Colon (tissue), 2 donors: ENCODE data around the gene POLR2H.

Source experiments
- FAIRE-seq: peaks from 2 replicates; lab custom pipeline; 2012; peaks lifted over from hg19 to GRCh38; lab: Jason Lieb, UNC
- donor health status: control.
- donor health status: control.

The POLR2H gene

DNA sequence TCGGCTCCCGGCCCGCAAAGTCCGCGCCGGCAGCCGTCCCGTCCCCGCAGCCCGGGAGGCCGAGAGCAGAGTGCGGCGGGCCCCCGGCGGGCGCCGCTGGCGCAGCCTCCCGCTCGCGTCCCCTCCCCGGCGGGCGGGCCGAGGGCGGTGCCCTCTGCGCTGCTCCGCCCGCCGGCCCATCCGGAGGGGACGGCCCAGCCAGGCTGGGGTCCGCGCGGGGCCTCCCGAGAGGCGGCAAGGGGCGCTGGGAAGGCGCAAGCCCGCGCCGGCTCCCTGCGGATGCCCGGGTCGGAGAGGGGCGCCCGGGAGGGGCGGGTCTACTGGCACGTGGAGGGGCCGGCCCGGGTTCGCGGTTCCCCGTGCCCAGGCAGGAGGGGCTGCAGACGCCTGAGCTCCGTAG, at the start of gene POLR2H, which contains the start of gene CLCN2:
Gene POLR2H, plus strand, starts transcription at position 179 of the 400 bp plus-strand sequence. CDS start 1,783 bp downstream, outside the sequence.
Gene CLCN2, minus strand, starts transcription at position 74 of the 400 bp plus-strand sequence. CDS start 126 bp downstream, outside the sequence.
- FAIRE-seq, result no peak

DNA sequence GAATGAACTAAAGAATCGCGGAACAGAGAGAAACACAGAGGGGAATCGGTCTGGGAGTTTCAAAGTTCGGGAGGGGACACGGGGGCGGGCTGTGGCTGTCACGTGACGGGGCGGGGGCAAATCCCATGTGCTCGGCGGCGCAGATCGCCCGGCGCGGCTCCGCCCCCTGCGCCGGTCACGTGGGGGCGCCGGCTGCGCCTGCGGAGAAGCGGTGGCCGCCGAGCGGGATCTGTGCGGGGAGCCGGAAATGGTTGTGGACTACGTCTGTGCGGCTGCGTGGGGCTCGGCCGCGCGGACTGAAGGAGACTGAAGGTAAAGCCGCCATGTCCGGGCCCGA, 47.2 kb upstream of the POLR2H start, which contains the start of gene EIF4G1:
Gene EIF4G1, plus strand, starts transcription at position 244 of the 337 bp plus-strand sequence. CDS start 1,191 bp downstream, outside the sequence.
- FAIRE-seq, result no peak

- FAIRE-seq, result no peak
Measured at GRCh38 chr3:184314700-184315542, 46.6 kb upstream of the POLR2H start.

- FAIRE-seq, result no peak
Measured at GRCh38 chr3:184315543-184315867, 46.0 kb upstream of the POLR2H start.

DNA sequence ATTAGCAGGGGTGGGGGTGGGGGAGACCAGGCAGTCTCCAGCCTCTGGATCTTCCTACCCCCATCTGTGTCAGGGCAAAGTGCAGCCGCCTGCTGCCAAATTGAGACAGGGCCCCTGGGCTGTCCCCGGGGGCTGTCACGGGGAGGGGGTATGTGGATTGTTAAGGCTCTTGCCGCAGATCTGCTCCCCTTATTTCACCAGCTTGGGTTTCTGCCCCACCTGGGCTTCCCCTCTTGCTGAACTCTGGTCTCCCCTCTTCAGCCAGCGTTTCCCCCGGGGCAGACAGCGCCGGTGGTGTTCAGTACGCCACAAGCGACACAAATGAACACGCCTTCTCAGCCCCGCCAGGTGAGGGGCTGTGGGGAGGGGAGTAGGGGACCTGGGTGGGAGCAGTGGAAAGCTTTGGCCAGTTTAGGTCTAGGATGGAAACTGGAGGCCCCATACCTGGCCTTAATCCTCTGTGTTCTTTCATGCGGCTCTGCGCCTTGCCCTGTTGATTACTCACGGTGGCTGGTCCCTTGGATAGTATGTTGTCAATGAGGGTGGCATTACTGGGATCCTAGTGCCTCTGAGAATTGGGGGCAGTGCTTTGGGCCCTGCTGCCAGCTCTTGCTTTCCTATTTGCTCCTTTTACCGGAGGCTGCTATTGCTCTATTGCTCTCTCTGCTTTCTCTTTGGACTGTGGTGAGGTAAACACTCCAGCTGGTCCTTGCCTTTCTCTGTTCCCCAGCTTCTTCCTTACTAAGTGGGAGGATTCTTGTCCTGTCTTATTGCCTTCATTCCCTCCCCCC, 45.4 kb upstream of the POLR2H start:
- no peak for FAIRE-seq

DNA sequence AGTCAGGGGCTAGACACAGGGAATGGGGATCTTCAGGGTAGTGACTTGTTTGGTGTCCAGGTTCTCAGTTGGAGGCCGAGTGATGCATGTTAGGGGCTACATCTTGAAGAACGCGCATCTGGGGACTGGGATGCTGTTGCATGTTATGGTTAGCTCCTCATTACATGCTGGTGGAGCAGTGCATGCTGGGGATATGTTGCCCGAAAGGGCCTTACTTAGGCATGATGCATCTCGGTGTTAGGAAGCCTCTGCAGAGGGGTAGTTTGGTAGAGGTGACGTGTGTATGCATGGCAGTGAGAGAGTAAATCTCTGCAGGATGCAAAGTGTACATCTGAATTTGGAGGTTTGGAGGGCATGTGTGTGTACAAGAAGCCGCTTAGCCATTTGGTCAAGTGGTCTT, 44.7 kb upstream of the POLR2H start:
- FAIRE-seq, result no peak

DNA sequence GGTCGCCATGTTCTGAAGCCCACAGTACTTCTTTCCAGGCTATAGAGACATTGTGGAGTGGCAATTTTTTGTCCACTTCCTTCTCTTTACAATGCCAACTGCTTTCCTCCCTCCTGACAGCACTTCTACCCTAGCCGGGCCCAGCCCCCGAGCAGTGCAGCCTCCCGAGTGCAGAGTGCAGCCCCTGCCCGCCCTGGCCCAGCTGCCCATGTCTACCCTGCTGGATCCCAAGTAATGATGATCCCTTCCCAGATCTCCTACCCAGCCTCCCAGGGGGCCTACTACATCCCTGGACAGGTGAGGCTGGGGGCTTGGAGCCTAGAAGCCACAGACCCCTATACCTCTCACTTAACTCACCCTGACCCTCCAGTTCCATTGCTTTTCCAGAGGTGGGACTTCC, 44.3 kb upstream of the POLR2H start:
- FAIRE-seq, result no peak

DNA sequence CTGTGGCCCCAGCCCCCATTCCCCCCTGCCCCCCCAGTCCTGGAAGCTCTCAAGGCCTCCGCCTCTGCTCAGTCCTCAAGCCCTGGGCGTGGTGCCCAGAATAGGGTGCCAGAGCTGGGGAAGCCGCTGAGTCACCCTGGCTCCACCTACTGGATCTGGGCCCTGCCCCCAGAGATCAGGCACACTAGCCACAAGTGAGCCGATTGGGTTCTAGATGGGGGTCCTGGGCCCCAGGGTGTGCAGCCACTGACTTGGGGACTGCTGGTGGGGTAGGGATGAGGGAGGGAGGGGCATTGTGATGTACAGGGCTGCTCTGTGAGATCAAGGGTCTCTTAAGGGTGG, 41.4 kb upstream of the POLR2H start:
- no peak for FAIRE-seq

GRCh38 chr3:184321666-184322065, 39.8 kb upstream of the POLR2H start:
- FAIRE-seq, result no peak

DNA sequence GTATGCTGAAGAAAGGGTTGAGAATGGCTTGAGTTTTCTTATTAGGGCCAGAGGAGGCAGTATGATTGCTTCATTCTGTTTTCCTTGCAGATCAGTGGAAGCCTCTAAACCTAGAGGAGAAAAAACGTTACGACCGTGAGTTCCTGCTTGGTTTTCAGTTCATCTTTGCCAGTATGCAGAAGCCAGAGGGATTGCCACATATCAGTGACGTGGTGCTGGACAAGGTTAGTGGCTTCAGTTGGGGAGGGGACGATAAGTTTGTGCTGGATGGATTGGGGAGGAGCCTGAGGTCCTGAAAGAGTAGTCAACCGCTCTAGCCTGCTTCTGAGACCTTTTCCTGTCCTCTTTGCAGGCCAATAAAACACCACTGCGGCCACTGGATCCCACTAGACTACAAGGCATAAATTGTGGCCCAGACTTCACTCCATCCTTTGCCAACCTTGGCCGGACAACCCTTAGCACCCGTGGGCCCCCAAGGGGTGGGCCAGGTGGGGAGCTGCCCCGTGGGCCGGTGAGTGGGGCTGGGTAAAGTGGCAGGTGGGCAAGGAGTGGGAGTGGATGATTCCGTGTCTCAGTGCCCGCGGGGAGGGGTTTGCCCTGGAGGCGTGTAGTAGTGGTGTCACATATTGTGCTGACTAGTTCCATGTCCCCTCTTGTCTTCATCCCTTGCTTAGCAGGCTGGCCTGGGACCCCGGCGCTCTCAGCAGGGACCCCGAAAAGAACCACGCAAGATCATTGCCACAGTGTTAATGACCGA, 38.6 kb upstream of the POLR2H start:
- FAIRE-seq, result no peak

DNA sequence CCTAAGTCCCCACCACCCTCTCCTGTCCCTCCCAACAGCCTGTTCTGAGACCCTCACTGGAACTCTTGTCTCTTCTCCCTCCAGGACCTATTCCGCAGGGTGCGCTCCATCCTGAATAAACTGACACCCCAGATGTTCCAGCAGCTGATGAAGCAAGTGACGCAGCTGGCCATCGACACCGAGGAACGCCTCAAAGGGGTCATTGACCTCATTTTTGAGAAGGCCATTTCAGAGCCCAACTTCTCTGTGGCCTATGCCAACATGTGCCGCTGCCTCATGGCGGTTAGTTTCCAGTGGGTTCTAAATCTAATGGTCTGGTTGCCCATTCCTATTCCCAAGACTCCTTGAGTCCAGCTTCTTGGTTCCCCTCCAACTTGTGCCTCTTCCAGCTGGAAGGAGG, 37.8 kb upstream of the POLR2H start:
- no peak for FAIRE-seq

GRCh38 chr3:184325269-184325668, 36.2 kb upstream of the POLR2H start:
- FAIRE-seq, result no peak

- FAIRE-seq, result no peak
Measured at GRCh38 chr3:184325715-184326369, 35.7 kb upstream of the POLR2H start.

DNA sequence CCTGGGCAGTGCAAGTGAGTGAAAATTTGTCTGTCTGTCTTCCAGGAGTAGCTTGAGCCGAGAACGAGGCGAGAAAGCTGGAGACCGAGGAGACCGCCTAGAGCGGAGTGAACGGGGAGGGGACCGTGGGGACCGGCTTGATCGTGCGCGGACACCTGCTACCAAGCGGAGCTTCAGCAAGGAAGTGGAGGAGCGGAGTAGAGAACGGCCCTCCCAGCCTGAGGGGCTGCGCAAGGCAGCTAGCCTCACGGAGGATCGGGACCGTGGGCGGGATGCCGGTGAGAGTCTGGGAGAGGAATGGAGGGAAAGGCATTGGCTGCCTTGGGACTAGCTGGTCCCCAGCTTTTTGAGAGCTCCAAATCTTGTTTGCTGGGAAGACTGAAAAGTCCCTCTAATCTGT, 34.3 kb upstream of the POLR2H start:
- no peak for FAIRE-seq

DNA sequence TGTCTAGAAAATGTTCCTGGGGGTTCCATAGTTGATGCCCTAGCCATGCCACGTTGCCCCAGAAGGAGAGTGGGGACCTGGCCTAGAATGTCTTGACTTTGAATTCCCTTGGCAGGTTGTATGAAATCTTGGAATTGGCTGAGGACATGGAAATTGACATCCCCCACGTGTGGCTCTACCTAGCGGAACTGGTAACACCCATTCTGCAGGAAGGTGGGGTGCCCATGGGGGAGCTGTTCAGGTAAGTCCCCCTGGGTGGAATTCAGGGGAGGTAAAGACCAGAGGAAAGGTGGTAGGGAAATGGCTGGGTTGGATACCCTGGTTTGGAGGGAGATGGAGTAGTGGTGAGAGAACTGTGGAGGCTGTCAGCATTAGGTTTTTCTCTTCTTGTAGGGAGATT, 33.0 kb upstream of the POLR2H start:
- no peak for FAIRE-seq

DNA sequence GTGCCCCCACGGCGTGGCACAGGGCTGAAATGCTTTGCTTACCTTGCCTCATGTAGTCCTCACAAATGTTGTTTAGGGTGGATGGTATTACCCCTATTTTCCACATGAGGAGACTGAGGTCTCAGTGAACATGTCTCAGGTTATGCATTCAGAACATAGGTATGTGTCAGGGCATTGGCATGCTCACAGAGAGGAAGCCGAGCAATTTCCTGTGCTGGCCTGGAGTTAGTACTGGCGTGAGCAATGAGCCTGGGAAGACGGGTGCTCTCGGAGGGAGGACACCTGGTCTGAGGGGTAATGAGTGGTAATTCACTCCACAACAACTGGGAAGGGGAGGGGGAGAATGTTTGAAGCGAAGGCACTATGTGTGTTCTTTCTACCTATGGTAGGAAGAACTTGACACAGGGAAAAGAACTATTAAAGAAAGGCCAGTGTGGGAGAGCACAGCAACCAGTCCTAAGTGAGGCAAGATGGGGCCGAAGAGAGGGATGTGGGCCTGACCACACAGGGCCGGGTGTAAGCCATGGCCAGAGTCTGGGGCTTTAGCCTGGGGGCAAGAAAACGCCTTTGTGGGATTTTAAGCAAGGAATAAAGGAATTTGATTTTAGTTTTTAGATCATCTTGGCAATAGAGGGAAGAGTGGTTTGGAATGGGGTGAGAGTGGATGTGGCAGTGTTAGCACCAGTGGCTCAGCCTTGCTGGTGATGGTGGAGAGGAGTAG, 29.0 kb upstream of the POLR2H start:
- FAIRE-seq, result no peak

DNA sequence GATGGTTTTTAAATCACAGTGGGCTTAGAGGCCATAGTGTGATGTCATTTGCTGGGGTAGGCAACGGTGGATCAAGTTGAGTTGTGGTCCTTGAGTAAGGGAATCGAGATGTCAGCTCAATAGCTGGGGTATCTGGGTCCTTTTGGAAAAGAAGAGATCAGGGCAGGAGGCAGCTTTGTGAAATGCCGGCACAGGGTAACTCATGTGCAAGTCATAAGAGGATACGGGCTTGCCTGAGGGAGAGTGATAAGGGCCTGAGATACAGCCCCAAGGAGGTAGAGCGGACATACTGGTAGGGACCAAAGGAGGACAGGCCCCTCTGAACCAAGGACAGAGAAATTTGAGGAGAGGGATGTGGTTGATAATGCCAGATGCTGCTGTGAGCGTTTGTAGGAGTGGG, 28.3 kb upstream of the POLR2H start:
- FAIRE-seq, result no peak

DNA sequence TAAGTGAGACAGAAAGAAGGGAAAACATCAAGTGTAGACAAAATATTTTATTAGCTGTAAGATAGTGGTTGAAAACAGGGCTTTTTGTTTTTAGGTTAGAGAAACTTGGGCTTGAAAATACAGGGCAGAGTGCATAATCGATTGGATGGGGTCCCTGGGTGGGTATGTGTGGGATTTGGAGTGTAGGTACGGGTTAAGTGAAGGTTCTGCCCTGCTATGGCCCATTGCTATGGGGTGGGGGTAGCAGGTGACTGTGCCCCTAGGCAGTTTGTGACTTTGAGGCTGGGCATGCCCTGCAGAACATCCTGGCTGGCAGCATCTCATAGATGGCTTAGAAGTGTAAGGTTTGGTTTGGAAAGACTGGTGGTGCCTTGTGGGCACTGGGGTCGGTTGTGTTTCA, 27.8 kb upstream of the POLR2H start:
- FAIRE-seq, result no peak

DNA sequence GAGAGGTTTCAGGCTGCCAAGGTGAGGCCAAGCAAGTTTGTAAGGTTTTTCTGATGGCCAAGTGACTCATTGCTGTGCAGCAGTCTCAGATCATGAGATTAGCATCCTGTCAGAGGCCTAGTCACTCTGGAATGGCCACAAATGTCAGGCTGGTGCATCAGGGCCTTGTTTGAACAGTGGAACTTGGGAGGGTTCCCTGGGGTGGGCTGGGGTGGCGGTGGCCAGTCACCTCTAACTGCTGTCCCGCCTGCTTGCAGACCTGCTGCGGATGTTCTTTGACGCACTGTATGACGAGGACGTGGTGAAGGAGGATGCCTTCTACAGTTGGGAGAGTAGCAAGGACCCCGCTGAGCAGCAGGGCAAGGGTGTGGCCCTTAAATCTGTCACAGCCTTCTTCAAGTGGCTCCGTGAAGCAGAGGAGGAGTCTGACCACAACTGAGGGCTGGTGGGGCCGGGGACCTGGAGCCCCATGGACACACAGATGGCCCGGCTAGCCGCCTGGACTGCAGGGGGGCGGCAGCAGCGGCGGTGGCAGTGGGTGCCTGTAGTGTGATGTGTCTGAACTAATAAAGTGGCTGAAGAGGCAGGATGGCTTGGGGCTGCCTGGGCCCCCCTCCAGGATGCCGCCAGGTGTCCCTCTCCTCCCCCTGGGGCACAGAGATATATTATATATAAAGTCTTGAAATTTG, 26.9 kb upstream of the POLR2H start:
- no peak for FAIRE-seq

GRCh38 chr3:184335291-184335660, 26.2 kb upstream of the POLR2H start:
- no peak for FAIRE-seq
